HG03575 (cell line): ENCODE results near the gene MRPS23.
"Not testable (repeated sequence)": the region's sequence is repeated elsewhere in the genome, so short reads cannot be mapped to it uniquely, and the experiment has no call there.

ENCODE experiments used
- ATAC-seq: cut with Tn5 transposase; IDR thresholded peaks from one replicate; pipeline ENCODE4 v1.9.1; 2021; ENCODE audit not compliant: unreplicated experiment, insufficient number of reproducible peaks, low FRiP score; ENCODE audit errors: extremely low read depth

MRPS23 gene

DNA sequence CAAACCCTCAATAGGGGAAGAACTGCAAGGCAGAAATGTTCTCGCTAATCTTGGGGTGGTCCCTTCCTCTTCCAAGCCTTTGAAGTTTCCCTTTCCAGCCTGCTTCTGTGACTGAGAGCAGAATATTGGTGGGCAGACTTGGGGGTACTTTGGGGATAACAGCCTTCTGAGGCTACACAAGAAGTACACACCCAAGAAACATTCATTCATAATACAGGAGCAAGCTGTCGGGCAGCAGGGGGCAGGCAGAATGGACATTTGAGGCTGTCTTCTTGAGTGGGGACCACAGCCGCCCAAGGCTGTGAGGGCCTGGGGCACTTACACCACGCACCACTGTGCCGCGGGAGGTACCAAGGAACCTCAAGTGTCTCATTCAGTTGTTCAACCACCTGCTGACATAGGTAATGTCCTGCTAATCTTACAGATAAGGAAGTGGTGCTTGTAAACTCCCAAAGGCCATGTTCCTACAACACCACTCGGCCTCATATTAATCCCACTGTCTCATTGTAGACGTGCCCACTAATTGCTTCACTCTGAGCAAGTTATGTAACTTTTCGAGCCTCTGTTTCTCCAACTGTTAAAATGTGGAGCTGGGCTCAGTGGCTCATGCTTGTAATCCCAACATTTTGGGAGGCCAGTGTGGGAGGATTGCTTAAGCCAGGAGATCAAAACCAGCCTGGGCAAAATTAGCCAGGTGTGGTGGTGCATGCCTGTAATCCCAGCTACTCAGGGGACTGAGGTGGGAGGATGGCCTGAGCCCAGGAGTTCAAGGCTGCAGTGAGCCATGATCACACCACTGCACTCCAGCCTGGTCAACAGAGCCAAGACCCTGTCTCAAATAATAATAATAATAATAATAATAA is 2.5 kb upstream of the MRPS23 start:
- ATAC-seq = no peak

DNA sequence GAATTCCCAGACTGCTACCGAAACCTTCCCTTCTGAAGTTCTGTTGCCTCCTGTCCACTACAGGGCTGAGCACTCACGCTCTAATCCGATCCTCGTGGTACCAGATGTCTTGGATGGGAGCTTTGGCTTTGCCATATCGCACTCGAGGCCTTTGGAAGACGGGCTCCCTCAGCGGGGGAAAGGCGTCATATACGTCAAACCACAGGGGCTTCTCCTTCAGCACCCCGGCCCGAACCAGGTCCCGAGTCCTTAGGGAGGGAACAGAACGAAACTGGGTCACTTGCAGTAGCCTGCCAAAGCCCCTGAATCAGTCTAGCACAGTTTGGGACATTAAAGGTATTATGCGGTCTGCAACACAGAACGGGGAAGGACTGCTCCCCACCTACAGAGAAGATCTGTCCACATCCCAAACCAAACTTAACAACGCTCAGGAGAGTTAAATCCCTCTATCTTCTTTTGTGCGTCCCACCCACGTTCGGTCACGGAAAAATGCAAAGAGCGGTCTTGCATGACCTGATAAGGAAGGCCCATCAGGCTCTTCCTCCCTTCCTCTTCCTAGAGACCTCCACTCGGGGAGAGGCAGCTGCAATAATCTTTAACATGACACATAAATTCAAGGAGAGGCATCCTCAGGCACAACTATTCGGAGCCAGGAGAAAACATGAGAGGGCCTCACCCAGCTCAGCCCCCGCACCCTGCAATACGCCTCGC is 526 bp downstream of the MRPS23 start:
- no peak for ATAC-seq

DNA sequence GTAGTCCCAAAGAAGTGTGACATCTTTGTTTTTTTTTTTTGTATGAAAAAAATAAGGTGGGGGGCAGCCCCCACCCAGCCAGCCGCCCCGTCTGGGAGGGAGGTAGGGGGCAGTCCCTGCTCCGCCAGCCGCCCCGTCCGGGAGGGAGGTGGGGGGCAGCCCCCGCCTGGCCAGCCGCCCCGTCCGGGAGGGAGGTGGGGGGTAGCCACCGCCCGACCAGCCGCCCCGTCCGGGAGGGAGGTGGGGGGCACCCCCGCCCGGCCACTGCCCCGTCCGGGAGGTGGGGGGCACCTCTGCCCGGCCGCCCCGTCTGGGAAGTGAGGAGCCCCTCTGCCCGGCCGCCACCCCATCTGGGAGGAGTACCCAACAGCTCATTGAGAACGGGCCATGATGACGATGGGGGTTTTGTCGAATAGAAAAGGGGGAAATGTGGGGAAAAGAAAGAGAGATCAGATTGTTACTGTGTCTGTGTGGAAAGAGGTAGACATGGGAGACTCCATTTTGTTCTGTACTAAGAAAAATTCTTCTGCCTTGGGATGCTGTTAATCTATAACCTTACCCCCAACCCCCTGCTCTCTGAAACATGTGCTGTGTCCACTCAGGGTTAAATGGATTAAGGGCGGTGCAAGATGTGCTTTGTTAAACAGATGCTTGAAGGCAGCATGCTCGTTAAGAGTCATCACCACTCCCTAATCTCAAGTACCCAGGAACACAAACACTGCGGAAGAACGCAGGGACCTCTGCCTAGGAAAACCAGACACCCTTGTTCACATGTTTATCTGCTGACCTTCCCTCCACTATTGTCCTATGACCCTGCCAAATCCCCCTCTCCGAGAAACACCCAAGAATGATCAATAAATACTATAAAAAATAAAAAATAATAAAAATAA is 3.5 kb downstream of the MRPS23 start:
- not testable (repeated sequence) for ATAC-seq

DNA sequence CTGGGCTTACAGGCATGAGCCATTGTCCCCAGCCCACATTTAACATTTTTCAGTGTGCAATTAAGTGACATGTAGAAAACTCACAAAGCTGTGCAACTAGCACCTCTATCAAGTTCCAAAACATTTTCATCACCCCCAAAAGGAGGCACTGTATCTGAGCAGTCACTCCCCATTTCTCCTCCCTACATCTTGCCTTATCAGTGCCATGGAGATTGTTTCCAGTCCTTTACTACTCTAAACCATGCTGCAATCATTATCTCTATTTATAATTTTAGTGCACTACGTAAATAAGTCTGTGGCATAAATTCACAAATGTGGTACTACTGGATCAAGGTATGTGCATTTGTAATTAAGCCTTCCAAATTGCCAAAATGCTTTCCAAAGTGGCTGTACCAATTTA is 7.6 kb downstream of the MRPS23 start:
- ATAC-seq = no peak

DNA sequence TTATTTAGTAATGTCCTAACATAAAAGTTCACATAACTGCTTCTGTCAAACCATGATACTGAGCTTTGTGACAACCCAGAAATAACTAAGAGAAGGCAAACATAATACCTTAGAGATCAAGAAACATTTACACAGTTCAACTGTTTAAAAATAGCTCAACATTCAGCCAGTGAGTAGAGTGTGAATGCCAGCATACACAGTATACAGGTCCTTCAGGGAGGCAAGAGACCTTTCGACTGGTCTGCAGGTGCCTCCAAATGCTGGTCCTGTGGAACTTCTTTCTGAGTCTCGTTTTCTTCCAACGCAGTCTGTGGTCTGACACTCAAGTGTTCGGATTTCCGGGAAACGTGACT is 10.3 kb downstream of the MRPS23 start:
- no peak for ATAC-seq

DNA sequence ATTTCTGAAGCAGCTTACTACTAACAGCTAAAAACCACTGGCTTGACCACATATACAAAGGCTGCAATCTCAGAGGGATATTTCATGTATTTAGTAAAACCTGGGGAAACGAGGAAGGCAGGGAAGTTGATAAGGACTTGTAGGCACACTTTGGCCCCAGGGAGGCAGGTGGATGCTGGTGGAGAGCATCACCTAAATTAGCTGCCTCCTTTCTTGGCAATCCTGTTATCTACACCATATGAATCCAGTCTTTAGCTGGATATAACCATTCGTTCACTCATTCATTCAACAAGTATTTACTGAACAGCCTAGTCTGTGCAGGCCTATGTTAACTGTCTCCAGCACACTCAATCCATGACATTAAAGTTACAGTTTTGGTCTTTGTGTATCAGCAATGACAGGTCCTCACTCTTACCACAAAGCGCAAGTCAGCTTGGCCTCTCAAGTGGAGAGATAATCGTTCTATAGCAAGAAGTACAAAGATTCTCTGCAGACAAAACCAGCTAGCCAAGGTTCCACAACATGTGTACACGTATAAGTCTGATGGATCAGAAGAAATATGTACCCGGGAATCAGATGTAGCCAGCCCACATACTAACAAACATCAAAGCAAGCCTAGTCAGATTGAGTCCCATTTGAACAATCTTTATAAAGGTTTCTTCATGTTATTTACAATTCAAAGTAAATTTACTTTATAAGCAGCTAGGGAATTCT is 10.8 kb downstream of the MRPS23 start:
- no peak for ATAC-seq

DNA sequence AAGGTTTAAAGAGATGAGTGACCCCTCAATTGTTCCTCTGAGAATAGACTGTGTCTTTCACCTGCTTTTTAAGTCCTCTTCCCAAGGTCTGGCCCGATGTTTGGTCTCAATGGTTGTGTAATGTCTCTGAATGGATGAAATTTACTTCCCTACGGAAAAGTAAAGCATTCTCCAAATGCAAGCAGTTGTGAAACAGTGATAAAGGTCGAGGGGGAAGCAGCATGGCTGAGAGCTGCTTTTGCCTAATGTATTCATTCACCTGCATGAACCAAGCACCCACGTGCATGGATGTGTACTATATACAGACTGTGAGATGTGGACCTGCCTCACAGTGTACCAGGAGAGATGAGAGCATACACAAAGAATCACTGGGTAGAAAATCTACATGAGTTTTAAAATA is 11.4 kb downstream of the MRPS23 start:
- no peak for ATAC-seq

DNA sequence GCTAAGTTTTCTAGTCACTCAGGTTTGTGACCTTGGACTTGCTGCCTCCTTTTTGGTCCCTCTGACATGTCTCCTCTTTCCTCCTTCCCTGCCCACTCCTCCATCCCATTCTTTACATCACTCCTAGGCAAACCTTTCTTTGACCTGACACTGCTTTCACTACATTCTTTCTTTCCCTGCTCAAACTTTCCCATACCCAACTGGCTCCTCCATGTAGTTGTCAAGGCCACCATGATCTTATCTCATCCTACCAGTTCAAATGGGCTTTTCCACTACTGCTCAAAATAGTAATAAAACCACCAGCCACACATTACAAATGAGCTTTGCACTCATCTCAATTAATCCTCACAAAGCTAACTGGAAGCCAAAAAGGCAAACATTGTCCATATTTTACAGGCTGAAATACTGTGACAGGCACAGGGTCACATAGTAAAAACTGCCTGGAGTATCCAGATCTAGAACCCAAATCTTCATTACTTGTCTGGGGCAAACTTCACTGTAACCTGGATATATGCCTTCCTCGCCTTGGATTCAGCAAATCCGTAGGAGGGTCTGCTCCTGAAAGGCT is 14.4 kb downstream of the MRPS23 start:
- ATAC-seq = no peak

DNA sequence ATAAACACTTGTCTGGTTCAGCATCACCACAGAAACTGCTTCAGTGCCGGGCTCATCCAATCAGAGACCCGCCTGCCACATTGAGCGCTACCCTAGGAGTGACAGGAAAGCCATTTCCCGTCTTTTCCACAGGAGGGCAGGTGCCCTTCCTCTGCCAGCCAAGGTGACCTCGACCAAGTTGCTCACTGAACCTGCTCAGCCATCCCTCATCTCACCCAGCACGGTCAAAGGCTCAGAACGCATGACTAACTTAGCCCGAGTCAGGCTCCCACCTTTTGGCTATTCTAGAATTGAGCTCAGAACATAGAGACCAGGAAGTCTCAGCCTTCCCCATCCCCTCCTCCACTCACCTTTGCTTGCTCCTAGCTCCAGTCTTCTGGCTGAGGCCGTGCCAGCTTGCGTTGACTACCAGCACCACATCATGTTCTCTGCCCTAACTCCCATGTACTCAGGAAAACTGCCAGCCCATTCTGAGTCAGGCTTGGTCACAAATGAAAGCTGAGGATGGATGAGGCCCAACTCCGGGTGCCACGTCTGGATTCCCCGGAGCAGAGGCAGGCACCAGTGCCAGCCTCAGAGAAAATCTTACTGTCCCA is 15.6 kb downstream of the MRPS23 start:
- no peak for ATAC-seq

DNA sequence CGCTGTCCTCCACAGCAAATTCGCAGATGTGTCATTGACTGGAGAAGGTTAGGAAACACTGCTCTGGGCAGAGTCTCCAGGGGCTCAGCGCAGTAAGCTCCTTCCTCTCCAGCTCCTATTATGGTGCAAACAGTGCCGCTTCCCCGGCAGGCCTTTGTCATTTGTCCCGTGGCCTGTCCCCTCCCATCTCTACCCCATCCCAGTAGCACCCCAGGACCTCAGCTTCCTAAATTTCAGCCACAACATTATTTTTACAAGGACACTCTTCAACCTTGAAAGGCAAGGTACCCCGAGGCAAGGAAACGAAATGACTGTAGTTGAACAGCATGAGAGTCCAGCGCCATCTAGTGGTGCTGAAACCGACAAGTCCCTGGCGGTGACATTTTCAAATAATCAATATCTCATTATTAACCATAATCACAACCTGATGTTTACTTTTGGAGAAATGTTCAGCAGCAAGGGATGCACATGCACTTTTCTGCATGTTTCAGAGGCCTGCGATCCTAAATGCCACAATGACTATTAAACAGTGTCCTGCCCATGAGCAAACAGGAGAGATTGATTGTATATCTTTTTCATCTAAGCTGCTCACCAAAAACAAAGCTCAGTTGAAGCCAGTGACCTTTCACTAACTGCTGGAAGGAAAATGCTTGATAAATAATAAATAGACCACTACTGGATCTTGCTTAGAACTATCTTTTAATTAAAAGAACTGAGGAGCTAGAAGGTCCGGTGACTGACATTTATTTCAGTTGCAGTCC is 16.5 kb downstream of the MRPS23 start:
- no peak for ATAC-seq

DNA sequence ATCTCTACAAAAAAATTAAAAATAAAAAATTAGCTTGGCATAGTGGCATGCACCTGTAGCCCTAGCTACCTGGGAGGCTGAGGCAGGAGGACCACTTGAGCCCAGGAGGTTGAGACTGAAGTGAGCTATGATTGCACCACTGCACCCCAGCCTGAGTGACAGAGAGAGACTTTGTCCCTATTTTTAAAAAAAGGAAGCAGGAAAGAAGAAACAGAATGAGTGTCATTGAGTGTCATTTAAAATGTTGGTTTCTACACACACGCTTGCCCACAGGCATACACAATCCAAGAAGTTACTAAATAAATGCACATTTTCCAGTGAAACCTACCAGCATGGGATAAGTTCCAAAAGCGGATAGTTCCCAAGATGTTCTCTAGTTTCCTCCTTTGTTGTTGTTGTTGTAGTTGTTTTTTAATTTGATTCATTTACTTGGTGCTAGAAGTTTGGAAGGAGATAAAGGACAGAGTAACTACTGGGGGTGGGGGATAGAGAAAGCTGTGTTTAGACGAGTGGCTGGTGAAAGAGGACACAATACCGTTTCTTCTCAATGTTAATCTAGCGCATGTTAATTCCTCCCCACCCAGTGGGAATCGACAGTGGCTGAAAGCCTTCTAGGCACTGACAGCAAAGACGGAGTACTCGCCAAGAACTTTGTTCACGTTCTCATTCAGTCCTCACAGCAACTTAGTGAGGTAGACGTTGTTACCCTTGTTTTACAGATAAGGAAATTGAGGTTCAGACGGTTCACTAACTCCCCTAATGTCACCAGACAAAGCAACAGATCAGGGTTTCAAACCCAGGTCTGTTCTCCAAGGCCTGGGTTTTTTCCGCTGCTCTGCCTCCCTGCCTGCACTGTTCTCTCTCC is 17.3 kb downstream of the MRPS23 start:
- ATAC-seq = no peak

DNA sequence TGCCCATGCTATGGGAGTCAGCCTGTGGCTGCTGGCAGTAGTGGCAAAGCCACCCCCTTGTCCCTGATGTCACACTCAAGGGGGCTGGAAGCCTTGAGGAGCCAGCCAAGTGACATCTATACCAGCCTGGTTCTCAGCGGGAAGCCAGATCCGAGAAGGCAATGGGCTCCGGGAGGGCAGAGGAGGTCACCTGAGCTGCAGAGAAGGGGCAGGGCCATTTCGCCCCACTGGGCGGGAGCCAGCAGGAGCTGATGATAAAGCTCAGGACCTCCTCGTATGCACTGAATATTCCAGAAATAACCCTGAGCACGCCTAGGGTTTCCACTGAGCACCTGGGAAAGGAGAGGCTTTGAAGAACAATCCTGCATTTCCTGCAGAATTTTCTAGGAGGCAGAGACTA is 19.0 kb downstream of the MRPS23 start:
- no peak for ATAC-seq

DNA sequence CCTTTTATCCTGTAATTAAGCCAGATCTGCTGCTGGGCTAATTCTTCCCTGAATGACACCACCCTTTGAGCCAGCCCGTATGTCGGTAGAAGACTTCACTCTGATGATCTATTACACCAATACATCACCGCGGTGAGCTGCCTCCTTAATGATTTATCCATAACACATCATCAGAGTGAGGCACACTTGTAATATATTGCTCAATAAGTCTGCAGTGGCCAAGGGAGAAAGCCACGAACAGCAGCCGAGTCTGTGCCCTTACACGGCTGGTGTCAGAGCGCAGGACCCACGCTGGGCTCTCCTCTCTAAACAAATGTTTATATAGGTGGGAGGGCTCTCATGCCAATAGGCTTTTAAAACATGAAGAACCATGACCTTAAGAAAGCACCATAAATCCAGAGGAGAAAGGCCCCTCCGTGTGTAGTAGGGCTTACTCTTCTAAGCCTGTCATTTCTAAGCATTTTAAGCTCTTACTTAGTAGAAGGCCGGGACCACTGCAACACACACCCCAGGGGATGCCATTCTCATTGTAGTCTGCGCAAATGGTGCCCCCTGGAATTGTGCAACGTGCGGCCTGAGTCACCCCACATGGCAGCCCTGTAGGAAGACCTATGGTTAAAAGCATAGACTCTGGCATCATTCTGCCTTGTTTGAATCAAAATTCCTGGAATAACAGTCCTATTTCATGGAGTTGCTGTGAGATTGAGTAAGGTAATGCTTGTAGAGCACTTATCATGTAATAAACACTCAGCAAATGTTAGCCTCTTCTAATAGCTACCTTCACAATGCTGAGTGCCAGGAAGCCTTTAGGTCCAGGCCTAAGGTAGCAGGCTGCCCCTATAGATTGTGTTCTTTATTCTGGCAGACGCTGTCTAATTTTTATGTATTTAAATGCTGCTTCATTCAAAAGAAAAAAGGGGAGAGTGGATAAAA is 26.1 kb downstream of the MRPS23 start:
- no peak for ATAC-seq

DNA sequence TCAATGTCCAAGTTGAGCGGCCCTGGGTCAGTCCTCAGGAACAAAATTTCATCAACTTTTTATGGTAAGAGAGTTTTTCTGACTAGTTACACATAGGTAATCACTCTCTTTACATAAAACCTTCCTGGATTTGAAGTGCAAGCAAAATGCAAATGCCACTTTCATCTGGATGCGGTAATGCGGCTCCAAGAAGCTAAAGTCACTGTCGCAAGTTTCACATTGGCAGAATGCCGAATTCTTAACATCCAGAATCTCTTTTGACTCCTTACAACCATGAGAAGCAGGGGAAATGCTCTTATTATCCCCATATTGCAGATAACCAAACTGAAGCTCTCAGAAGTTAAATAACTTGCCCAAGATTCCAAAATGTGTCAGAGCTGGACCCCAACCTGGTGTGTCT is 30.0 kb downstream of the MRPS23 start:
- ATAC-seq = no peak

DNA sequence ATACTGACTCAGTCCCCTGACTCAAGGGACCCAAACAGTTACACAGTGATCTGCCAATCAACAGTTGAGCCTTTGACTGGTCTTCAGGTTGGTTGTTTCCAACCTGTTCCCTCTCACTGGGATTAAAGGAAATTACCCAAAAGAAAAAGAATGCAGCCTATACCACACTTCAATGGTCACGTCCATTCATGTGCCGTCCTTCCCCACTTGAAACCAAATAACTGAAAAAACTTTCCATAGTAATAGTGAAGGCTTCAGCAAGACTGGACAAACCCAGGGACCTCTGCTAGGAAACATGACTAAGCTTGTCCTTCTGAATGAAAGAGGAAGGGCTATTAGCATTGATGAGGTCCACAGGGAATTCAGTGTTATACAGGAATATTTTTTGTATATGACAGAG is 30.6 kb downstream of the MRPS23 start:
- no peak for ATAC-seq

DNA sequence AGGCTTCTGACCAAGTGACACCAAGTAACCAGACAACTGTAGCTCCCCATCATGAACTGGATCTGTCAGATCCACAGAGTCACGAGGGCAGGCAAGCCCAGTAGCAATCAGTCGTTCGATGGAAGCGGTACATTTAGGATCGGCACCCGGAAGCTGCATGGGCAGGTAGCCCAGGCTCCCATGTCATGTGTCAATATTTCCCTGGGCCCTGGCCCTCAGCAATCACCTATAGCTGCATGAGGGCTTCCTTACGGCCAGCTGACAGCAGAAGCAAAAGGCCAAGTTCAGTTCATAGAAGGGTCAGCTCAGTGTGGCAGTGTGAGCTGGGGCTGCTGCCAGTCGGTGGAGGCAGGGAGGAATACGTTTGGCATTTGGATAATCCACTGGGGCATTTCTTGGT is 31.8 kb downstream of the MRPS23 start:
- no peak for ATAC-seq
